GM21717 (cell line): ENCODE measurements around the gene SBF2.

ENCODE experiments used
- ATAC-seq: cut with Tn5 transposase; IDR thresholded peaks from one replicate; pipeline ENCODE4 v1.9.1; 2021; ENCODE audit warnings: mild to moderate bottlenecking, moderate library complexity; ENCODE audit not compliant: unreplicated experiment

Gene SBF2

GRCh38 chr11:9738707-9739106, 555.3 kb downstream of the SBF2 start:
- ATAC-seq = no peak

GRCh38 chr11:9738116-9738515, 555.9 kb downstream of the SBF2 start:
- no peak for ATAC-seq

- ATAC-seq = no peak
These were observed 557.7 kb downstream of the SBF2 start for GRCh38 chr11:9736365-9736764.

GRCh38 chr11:9735919-9736318, 558.1 kb downstream of the SBF2 start:
- ATAC-seq = no peak

- ATAC-seq = no peak
These were observed 558.8 kb downstream of the SBF2 start for GRCh38 chr11:9735236-9735635.

- ATAC-seq = no peak
These were observed 560.8 kb downstream of the SBF2 start for GRCh38 chr11:9733212-9733611.

- ATAC-seq = no peak
These were observed 561.6 kb downstream of the SBF2 start for GRCh38 chr11:9732453-9732852.

GRCh38 chr11:9731256-9731655, 562.8 kb downstream of the SBF2 start:
- ATAC-seq = no peak
